Stimulated activated CD8-positive, alpha-beta memory T cell treated with anti-CD3 and anti-CD28 coated beads, Interleukin-12 subunit alpha, Interleukin-12 subunit beta, amount 100 ng/mL, for 1 hour (primary cell): Measurements from ENCODE around the gene ELOF1.
"Not testable (repeated sequence)": the region's sequence is repeated elsewhere in the genome, so short reads cannot be mapped to it uniquely, and the experiment has no call there.

ENCODE experiments used
- DNase-seq: peaks from one replicate; pipeline ENCODE4 v3.0.0-alpha.2; 2020; ENCODE audit warnings: low read depth

ELOF1 gene

GRCh38 chr19:11558881-11559828 is at the start of gene ELOF1:
ELOF1 (minus strand) TSS chr19:11559230; CDS start chr19:11554347, 4,883 bp downstream.
- peak; percentile 96 for DNase-seq

- DNase-seq, result no peak
Observed at GRCh38 chr19:11606484-11606883, 47.5 kb upstream of the ELOF1 start.

GRCh38 chr19:11599704-11600103 is 40.7 kb upstream of the ELOF1 start:
- not testable (repeated sequence) for DNase-seq

- no peak for DNase-seq
Observed at GRCh38 chr19:11598746-11599145, 39.7 kb upstream of the ELOF1 start.

- no peak for DNase-seq
Observed at GRCh38 chr19:11598103-11598483, 39.1 kb upstream of the ELOF1 start.

GRCh38 chr19:11597202-11598102 is 38.4 kb upstream of the ELOF1 start, which contains the start of gene ZNF627:
ZNF627 (plus strand) TSS chr19:11597483; CDS start chr19:11597628, 145 bp downstream.
- peak; percentile 95 for DNase-seq

- no peak for DNase-seq
Observed at GRCh38 chr19:11596156-11596555, 37.1 kb upstream of the ELOF1 start.

GRCh38 chr19:11594084-11594483 is 35.1 kb upstream of the ELOF1 start:
- no peak for DNase-seq

GRCh38 chr19:11587975-11588631 is 29.1 kb upstream of the ELOF1 start:
- DNase-seq, result no peak

GRCh38 chr19:11587302-11587974 is 28.4 kb upstream of the ELOF1 start:
- DNase-seq, result peak; percentile 62

- no peak for DNase-seq
Observed at GRCh38 chr19:11586331-11586730, 27.3 kb upstream of the ELOF1 start.

- no peak for DNase-seq
Observed at GRCh38 chr19:11581740-11582139, 22.7 kb upstream of the ELOF1 start.

- no peak for DNase-seq
Observed at GRCh38 chr19:11580116-11580515, 21.1 kb upstream of the ELOF1 start.

- peak; percentile 15 for DNase-seq
Observed at GRCh38 chr19:11578258-11579142, 19.5 kb upstream of the ELOF1 start.

GRCh38 chr19:11577451-11578257 is 18.6 kb upstream of the ELOF1 start, which contains the start of gene ACP5:
ACP5 (minus strand) TSS chr19:11577645; CDS start chr19:11577317, 328 bp downstream.
- no peak for DNase-seq

- no peak for DNase-seq
Observed at GRCh38 chr19:11576227-11576626, 17.2 kb upstream of the ELOF1 start.

- DNase-seq, result no peak
Observed at GRCh38 chr19:11574689-11575088, 15.7 kb upstream of the ELOF1 start.

- not testable (repeated sequence) for DNase-seq
Observed at GRCh38 chr19:11573763-11574162, 14.7 kb upstream of the ELOF1 start.

GRCh38 chr19:11573354-11573753 is 14.3 kb upstream of the ELOF1 start:
- DNase-seq, result not testable (repeated sequence)
